Esophagus squamous epithelium (tissue), 5 donors: ENCODE data around the gene SPO11. TPM values are rescaled to one million over a fixed set of nuclear protein-coding genes. Genes with fewer than 3 reads are reported as not detected.
A peak's percentile ranks its signal among the peaks of the same experiment; 100 is the strongest.

Experiments
- DNase-seq: peaks from one replicate; lab custom pipeline; 2025; lab: John Stamatoyannopoulos, UW
- H3K27ac ChIP-seq, 4 donors: fragments of 200-600 bp; sonication (generic); one replicate each; pipeline ENCODE4 v1.5.1; 2016 to 2019; ENCODE audit warnings: mild to moderate bottlenecking in 1 of 4
- H3K27me3 ChIP-seq, 4 donors: fragments of 200-600 bp; sonication (generic); 1 replicate in 3 of 4; 2 replicates in 1 of 4; pipeline versions ENCODE4 v1.5.1 to v1.6.0; 2017 to 2021; ENCODE audit warnings: antibody characterized with exemption in 1 of 4
- H3K36me3 ChIP-seq, 3 donors: fragments of 200-600 bp; sonication (generic); one replicate each; pipeline ENCODE4 v1.5.1; 2016 to 2019
- H3K4me1 ChIP-seq, 3 donors: fragments of 200-600 bp; sonication (generic); one replicate each; pipeline ENCODE4 v1.5.1; 2017 to 2019
- H3K4me3 ChIP-seq, 4 donors: fragments of 200-600 bp; sonication (generic); 1 replicate in 3 of 4; 2 replicates in 1 of 4; pipeline ENCODE4 v1.5.1; 2016 to 2019; ENCODE audit warnings: mild to moderate bottlenecking in 2 of 4, moderate library complexity in 1 of 4
- H3K9me3 ChIP-seq, 3 donors: fragments of 200-600 bp; sonication (generic); one replicate each; pipeline ENCODE4 v1.5.1; 2016 to 2019
- POLR2A ChIP-seq, 4 donors: fragments of 450-650 bp; IDR thresholded peaks; one replicate each; pipeline ENCODE4 v1.6.1; 2017; ENCODE audit warnings: antibody characterized with exemption in 4 of 4, mild to moderate bottlenecking in 4 of 4, moderate library complexity in 3 of 4
- WGBS, 2 donors: methylation state at CpG; one replicate each; pipeline ENCODE4 v1.1.5; 2018; 5-methylcytosine and 5-hydroxymethylcytosine counted together
- intact Hi-C: fragments of 100-400 bp; cut with DNase I; formaldehyde crosslinking; loops from one replicate; pipeline ENCODE4 v1.15.0; 2022
- total RNA-seq, 4 donors: library from RNA; depleted of rRNA; stranded (reverse); fragments of >200 nt; gene quantifications; one replicate each; pipeline ENCODE4 v1.1.0, GENCODE V29; 2016
- TF ChIP-seq, protein P1 (sequence below), 6 experiments: fragments of 450-650 bp in 4 of 6; fragments of 200-600 bp in 2 of 6; sonication (generic) in 2 of 6; IDR thresholded peaks; one replicate each; pipeline ENCODE4 v1.5.1; 2016 to 2019; ENCODE audit warnings: antibody characterized with exemption in 6 of 6, mild to moderate bottlenecking in 4 of 6, moderate library complexity in 4 of 6
- donor health status: DM: yes; HTN: yes; CAD: no.

SPO11 gene
- total RNA-seq, 4 donors from 2014 or later, result not detected

- no peak for TF ChIP-seq POLR2A (IDR thresholded peaks at IDR 0.05)
- TF ChIP-seq, protein P1, sequence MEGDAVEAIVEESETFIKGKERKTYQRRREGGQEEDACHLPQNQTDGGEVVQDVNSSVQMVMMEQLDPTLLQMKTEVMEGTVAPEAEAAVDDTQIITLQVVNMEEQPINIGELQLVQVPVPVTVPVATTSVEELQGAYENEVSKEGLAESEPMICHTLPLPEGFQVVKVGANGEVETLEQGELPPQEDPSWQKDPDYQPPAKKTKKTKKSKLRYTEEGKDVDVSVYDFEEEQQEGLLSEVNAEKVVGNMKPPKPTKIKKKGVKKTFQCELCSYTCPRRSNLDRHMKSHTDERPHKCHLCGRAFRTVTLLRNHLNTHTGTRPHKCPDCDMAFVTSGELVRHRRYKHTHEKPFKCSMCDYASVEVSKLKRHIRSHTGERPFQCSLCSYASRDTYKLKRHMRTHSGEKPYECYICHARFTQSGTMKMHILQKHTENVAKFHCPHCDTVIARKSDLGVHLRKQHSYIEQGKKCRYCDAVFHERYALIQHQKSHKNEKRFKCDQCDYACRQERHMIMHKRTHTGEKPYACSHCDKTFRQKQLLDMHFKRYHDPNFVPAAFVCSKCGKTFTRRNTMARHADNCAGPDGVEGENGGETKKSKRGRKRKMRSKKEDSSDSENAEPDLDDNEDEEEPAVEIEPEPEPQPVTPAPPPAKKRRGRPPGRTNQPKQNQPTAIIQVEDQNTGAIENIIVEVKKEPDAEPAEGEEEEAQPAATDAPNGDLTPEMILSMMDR (IDR thresholded peaks at IDR 0.05), result no peak
- DNase-seq, result no peak
- Histone ChIP-seq H3K4me1 (peaks cover 0 to 14% (median under 1%) of the 10 kb centered on the region in 3 donors), H3K9me3 (no peaks in the 10 kb centered on the region), H3K36me3 (no peaks in the 10 kb centered on the region), H3K27me3 (peaks cover 0 to 67% (median 0%) of the 10 kb centered on the region in 4 donors), H3K4me3 (no peak overlapping the region), H3K27ac (no peak overlapping the region)
- 66 to 78% methylated on average over 4 to 7 of the region's 7 CpGs for WGBS, 2 donors
- intact Hi-C loops, result no loop called here
Measured at GRCh38 chr20:57283860-57284259, 45.7 kb upstream of the SPO11 start.

DNA sequence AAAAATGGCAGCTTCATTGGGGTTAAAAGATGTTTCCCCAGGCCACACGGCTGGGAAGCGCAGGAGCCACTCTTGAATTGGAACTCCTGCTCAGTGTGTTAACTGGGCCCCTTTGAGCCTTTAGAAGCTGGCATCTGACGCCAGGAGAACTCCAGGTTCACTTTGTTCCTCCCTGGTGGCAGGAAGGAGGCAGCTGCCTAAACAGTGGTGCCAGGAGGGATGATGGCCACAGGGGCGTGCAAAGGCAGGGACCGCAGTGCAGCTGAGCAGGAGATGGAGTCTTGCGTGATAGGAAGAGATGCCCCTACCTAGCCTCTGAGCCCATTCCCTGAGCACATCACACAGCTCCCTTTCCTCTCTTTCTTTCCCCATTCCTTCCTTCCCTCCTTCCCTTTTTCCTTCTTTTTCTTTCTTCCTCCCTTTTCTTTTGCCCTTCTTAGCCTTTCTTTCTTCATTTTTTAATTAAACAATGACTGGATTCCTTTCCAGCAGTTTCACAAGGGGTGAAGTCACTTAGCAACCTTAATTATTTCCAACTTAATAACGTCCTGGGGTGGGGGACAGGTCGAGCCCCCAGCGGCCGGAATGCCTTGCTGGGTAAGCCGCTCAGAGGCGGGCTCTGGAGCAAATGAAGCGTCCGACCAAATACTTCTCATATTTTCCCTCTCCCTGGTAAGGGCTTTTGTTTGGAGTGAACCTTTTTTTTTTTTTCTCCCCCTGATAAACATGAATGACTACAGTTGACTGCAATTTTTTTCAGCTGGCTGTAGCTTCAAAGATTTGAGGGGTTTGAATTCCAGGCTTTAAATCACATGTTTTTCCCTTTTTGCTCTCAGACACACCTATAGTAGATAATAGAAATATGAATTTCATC, 42.4 kb upstream of the SPO11 start:
- no peaks in the 10 kb centered on the region for H3K36me3 ChIP-seq
- H3K27me3 ChIP-seq, result peaks cover 0 to 77% (median 0%) of the 10 kb centered on the region in 4 donors
- H3K9me3 ChIP-seq, result no peaks in the 10 kb centered on the region
- DNase-seq, result no peak
- H3K4me1 ChIP-seq, result peaks cover 0 to 38% (median 3%) of the 10 kb centered on the region in 3 donors
- TF ChIP-seq POLR2A (IDR thresholded peaks at IDR 0.05), result no peak
- TF ChIP-seq, protein P1 (IDR thresholded peaks at IDR 0.05), result no peak
- no peak overlapping the region for H3K4me3 ChIP-seq
- intact Hi-C loops, result no loop called here
- 54 to 56% methylated on average over 13 to 14 of the region's 14 CpGs for WGBS, 2 donors
- no peak overlapping the region for H3K27ac ChIP-seq

- intact Hi-C loops, result no loop called here
- 38 to 66% methylated on average over 5 to 6 of the region's 6 CpGs for WGBS, 2 donors
- TF ChIP-seq POLR2A (IDR thresholded peaks at IDR 0.05), result no peak
- TF ChIP-seq, protein P1 (IDR thresholded peaks at IDR 0.05), result no peak
- Histone ChIP-seq H3K9me3 (no peaks in the 10 kb centered on the region), H3K36me3 (no peaks in the 10 kb centered on the region), H3K4me1 (peaks cover 0 to 38% (median 3%) of the 10 kb centered on the region in 3 donors), H3K27ac (peak overlapping the region in 1 of 4 donors; percentile 5), H3K27me3 (peaks cover 0 to 83% (median 0%) of the 10 kb centered on the region in 4 donors), H3K4me3 (no peak overlapping the region)
- no peak for DNase-seq
Measured at GRCh38 chr20:57287901-57288300, 41.7 kb upstream of the SPO11 start.

DNA sequence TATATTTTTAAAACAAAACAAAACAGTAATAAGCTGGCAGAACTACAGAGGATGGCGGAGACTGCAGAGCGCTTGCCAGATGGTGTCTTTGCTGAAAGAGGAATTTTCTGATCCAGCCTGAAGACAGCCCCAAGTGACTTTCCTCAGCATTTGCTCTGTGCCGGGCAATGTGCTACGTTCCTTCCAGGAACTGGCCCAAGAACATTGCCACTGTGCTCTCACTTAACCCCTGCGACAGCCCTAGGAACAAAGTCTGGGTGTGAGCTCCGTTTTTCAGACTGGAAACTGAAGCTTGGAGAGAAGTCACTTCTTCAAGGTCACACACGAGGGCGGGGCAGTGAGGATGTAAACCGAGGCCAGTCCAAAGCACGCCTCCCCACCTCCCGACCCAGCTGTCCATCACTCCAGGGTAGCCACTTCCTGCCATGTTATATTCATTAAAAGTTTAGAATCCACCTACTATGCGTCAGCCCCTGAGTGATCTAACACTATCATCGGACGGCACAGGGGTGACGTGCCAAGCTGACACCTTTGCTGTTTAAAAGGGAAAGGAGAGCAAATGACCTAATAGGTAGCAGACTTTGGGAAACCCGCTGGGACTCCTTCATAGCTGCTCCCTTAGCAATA, 40.8 kb upstream of the SPO11 start:
- Histone ChIP-seq H3K36me3 (no peaks in the 10 kb centered on the region), H3K27ac (no peak overlapping the region), H3K9me3 (no peaks in the 10 kb centered on the region), H3K4me3 (no peak overlapping the region), H3K27me3 (peaks cover 0 to 81% (median 0%) of the 10 kb centered on the region in 4 donors), H3K4me1 (peaks cover 0 to 38% (median 3%) of the 10 kb centered on the region in 3 donors)
- TF ChIP-seq, protein P1 (IDR thresholded peaks at IDR 0.05), result no peak
- TF ChIP-seq POLR2A (IDR thresholded peaks at IDR 0.05), result no peak
- WGBS, 2 donors, result 38 to 44% methylated on average over 8 to 13 of the region's 16 CpGs
- intact Hi-C loops, result no loop called here
- no peak for DNase-seq
